DMS153 treated with DMSO at 0.1 percent for 48 hours (cell line): ENCODE data around the gene CASR.

Experiments
- DNase-seq: peaks from one replicate; lab custom pipeline; 2025; ENCODE audit not compliant: unreplicated experiment; lab: John Stamatoyannopoulos, UW

The CASR gene

DNA sequence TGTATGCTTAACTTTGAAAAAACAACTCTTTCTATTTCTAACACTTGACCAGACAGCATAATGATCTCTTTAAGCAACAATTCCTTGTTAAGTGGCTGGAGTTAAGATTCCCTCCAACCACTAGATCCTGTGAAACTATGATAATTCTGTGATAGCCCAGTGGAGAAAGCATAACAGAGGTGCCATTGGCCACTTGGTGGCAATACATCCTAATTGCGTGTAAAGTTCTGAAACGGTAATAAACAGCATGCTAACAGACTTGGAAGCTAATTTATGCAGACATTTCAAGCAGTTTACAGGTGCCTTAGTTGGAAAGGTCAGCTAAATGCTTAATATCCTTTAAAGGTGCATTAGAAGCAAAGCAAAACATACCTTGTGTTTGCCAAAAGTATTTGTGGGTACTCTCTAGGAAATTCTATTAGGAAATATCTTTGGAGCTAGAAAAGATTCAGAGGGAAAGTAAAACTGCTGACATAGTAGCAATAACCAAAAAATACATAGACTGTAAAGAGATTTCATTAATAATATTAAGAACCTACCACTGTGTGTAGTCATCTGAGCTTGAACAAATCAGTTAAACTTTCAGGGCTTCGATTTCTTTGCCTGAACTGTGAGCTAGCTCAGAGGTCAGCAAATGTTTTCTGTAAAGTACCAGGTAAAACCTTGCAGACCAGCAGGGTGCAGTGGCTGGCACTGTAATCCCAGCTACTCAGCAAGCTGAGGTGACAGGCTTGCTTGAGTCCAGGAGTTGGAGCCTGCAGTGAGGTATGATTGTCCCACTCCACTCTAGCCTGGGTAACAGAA is 122.6 kb downstream of the CASR start:
- no peak for DNase-seq

- no peak for DNase-seq
Measured at GRCh38 chr3:122306622-122306953, 123.1 kb downstream of the CASR start.

- DNase-seq, result no peak
Measured at GRCh38 chr3:122307094-122307687, 123.7 kb downstream of the CASR start.

- DNase-seq, result no peak
Measured at GRCh38 chr3:122307976-122308375, 124.5 kb downstream of the CASR start.

GRCh38 chr3:122310361-122310760 is 126.9 kb downstream of the CASR start:
- no peak for DNase-seq

GRCh38 chr3:122312826-122313225 is 129.4 kb downstream of the CASR start:
- no peak for DNase-seq

DNA sequence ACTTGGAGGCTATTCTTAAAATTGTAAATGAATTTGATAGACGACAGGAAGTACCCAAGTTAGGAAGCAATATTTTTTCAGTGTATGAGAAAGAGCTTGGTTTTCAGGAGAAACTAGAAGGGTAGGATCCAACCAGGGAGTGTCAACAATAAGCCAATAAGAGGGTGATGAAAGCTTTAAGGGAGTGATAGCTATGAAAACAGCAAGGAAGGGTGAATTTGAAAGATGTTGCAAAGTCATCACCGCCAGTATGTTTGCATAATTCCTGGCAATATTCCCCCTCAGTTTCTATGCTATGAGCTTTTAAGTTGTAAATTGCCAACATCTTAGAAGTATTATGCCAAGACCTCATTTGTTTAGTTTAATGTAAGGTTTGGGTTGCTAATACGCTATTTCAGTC is 129.8 kb downstream of the CASR start:
- DNase-seq, result no peak

DNA sequence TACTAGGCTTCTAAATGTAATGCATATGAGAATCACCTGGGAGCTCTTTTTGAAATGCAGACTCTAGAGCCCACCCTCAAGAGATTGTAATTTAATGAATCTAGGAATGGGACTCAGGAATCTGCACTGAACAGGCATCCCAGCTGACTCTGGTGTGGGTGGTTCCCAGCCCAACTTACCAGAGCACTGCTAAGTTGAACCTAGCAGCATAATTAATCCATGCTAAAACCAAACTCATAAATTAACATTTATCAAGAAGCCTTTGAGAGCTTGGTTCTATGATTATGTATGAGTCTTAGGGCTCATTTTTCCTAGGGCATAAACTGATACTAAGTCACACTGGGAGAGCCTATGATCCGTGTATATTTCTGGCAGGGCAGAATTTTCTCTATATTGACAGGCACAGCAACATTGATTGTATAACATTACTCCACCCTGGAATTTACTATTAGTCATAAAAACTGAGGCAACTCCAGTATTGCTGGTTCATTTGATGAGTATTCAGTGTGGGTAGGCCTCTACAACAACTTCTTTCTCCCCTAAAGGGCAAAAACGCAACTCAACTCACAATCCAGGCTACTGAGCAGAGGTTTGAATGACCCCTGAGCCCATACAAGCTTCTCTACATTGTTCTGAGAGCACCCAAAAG is 130.9 kb downstream of the CASR start:
- no peak for DNase-seq

- DNase-seq, result no peak
Measured at GRCh38 chr3:122315619-122316018, 132.2 kb downstream of the CASR start.

DNA sequence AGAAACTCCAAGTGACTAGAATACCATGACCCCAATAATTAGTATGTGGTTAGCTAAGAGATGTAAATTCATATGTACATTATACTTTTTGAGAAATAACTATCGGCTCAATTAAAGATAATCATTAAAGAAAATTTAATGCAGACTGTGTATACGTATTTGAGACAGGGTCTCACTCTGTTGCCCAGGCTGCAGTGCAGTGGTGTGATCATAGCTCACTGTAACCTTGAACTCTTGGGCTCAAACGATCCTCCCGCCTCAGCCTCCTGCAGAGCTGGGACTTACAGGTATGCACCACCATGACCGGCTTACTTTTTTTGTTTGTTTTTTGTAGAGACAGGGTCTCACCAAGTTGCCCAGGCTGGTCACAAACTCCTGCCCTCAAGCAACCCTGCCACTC is 132.9 kb downstream of the CASR start:
- no peak for DNase-seq

- DNase-seq, result no peak
Measured at GRCh38 chr3:122318620-122319019, 135.2 kb downstream of the CASR start.

GRCh38 chr3:122322095-122323075 is 138.9 kb downstream of the CASR start:
- no peak for DNase-seq

DNA sequence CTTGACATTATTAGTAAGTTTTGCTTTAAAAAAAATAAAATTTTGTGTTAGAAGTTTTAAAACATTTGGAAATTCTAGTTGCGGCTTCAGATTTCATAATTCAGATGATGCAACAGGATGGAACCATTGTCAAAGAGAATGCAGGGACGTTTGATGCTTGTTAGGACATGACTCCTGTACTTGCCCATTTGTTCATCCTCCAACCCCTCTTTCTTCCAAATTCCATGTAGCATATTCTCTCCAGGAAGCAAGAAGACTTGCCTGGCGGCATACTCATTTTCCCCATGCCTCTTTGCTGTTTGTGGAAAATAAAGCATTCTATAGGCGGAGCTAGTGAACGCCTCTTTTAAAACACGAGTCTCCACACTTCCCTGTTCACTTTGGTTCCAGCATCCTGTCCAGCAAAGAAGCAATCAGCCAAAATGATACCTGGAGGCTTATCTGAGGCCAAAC is 141.4 kb downstream of the CASR start, which contains the start of gene CSTA:
CSTA (plus strand) TSS at position 378 of the 453 bp plus-strand sequence; CDS start at position 423, 45 bp downstream.
- no peak for DNase-seq

DNA sequence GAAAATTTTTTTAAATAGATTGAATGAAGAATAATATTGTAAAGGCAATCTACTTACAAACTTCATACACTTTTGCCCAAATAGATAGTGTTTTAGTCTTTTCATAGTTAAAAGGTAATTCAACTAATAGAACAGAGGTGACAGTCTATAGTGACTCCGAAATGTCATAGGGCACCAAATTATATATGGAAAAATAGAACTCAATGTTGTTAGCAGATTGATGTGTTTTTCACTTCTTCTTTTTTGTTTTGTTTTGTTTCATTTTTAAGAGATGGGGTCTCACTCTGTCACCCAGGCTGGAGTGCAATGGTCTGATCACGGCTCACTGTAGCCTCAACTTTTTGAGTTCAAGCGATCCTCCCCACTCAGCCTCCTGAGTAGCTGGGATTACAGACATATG is 142.3 kb downstream of the CASR start:
- no peak for DNase-seq

DNA sequence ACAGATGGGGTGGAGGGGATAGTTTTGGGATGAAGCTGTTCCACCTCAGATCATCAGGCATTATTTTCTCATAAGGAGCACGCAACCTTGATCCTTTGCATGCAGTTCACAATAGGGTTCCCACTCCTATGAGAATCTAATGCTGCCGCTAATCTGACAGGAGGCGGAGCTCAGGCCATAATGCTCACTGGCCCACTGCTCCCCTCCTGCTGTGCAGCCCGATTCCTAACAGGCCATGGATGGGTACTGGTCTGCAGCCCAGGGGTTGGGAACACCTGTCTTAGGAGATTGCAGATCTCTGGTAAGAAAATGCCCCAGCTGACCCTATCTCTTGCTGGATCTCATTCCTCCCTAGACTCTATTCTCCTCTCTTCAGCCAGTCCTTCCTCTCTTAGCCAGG is 148.4 kb downstream of the CASR start:
- DNase-seq, result no peak

GRCh38 chr3:122332551-122332950 is 149.1 kb downstream of the CASR start:
- DNase-seq, result no peak
